Measurements from ENCODE around the gene LMO4.

LMO4 gene

GRCh38 chr1:87294633-87295032 lies 34.0 kb upstream of the LMO4 start:
- Histone ChIP-seq H2AFZ (ENCODE audit: low read depth, low read length, severe bottlenecking) (no peak overlapping the region), H3K9ac (ENCODE audit: low read length) (no peak overlapping the region), H3K79me2 (ENCODE audit: insufficient read depth, low read length) (no peaks in the 10 kb centered on the region), H3K27me3 (ENCODE audit: low read length) (no peaks in the 10 kb centered on the region), H3F3A (ENCODE audit: insufficient read depth) (no peaks in the 10 kb centered on the region), H3K9me3 (ENCODE audit: insufficient read depth, low read length) (no peaks in the 10 kb centered on the region), H3K4me2 (ENCODE audit: low read depth, low read length, poor library complexity, severe bottlenecking) (no peak overlapping the region), H3K27ac (ENCODE audit: low read depth, low read length) (no peak overlapping the region), H4K20me1 (ENCODE audit: low read depth, low read length) (no peaks in the 10 kb centered on the region), H3K4me3 (ENCODE audit: insufficient read depth, low read length, poor library complexity, severe bottlenecking) (no peak overlapping the region), H3K9me2 (replicated peaks; ENCODE audit: insufficient read depth, low read length) (no peaks in the 10 kb centered on the region), H3K36me3 (ENCODE audit: low read length) (no peaks in the 10 kb centered on the region)
- no peak for TF ChIP-seq EZH2phosphoT487 (conservative IDR thresholded peaks at IDR 0.05; ENCODE audit: low read length)
- TF ChIP-seq CTCF (IDR thresholded peaks at IDR 0.05; ENCODE audit: insufficient read depth, low read length, poor library complexity, severe bottlenecking) = no peak

- Histone ChIP-seq H4K20me1 (ENCODE audit: low read depth, low read length) (no peaks in the 10 kb centered on the region), H3K79me2 (ENCODE audit: insufficient read depth, low read length) (no peaks in the 10 kb centered on the region), H3K9me3 (ENCODE audit: insufficient read depth, low read length) (no peaks in the 10 kb centered on the region), H3F3A (ENCODE audit: insufficient read depth) (no peaks in the 10 kb centered on the region), H3K9ac (ENCODE audit: low read length) (no peak overlapping the region), H3K4me2 (ENCODE audit: low read depth, low read length, poor library complexity, severe bottlenecking) (no peak overlapping the region), H3K27ac (ENCODE audit: low read depth, low read length) (no peak overlapping the region), H3K27me3 (ENCODE audit: low read length) (no peaks in the 10 kb centered on the region), H3K36me3 (ENCODE audit: low read length) (no peaks in the 10 kb centered on the region), H3K4me3 (ENCODE audit: insufficient read depth, low read length, poor library complexity, severe bottlenecking) (no peak overlapping the region), H2AFZ (ENCODE audit: low read depth, low read length, severe bottlenecking) (no peak overlapping the region), H3K9me2 (replicated peaks; ENCODE audit: insufficient read depth, low read length) (no peaks in the 10 kb centered on the region)
- TF ChIP-seq EZH2phosphoT487 (conservative IDR thresholded peaks at IDR 0.05; ENCODE audit: low read length) (no peak), CTCF (IDR thresholded peaks at IDR 0.05; ENCODE audit: insufficient read depth, low read length, poor library complexity, severe bottlenecking) (no peak)
Observed at GRCh38 chr1:87295445-87296110, 33.1 kb upstream of the LMO4 start.

- H3F3A ChIP-seq (ENCODE audit: insufficient read depth) = no peaks in the 10 kb centered on the region
- no peak overlapping the region for H2AFZ ChIP-seq (ENCODE audit: low read depth, low read length, severe bottlenecking)
- H4K20me1 ChIP-seq (ENCODE audit: low read depth, low read length) = no peaks in the 10 kb centered on the region
- no peaks in the 10 kb centered on the region for H3K27me3 ChIP-seq (ENCODE audit: low read length)
- no peak overlapping the region for H3K4me2 ChIP-seq (ENCODE audit: low read depth, low read length, poor library complexity, severe bottlenecking)
- H3K36me3 ChIP-seq (ENCODE audit: low read length) = no peaks in the 10 kb centered on the region
- no peaks in the 10 kb centered on the region for H3K79me2 ChIP-seq (ENCODE audit: insufficient read depth, low read length)
- no peaks in the 10 kb centered on the region for H3K9me3 ChIP-seq (ENCODE audit: insufficient read depth, low read length)
- H3K27ac ChIP-seq (ENCODE audit: low read depth, low read length) = no peak overlapping the region
- TF ChIP-seq CTCF (IDR thresholded peaks at IDR 0.05; ENCODE audit: insufficient read depth, low read length, poor library complexity, severe bottlenecking) (no peak), EZH2phosphoT487 (conservative IDR thresholded peaks at IDR 0.05; ENCODE audit: low read length) (no peak)
- H3K9ac ChIP-seq (ENCODE audit: low read length) = no peak overlapping the region
- no peak overlapping the region for H3K4me3 ChIP-seq (ENCODE audit: insufficient read depth, low read length, poor library complexity, severe bottlenecking)
- no peaks in the 10 kb centered on the region for H3K9me2 ChIP-seq (replicated peaks; ENCODE audit: insufficient read depth, low read length)
Observed at GRCh38 chr1:87296206-87296605, 32.5 kb upstream of the LMO4 start.
